Esophagus squamous epithelium (tissue), 4 donors: ENCODE data around the gene CLPTM1L.

Source experiments
- POLR2A ChIP-seq, 4 donors: fragments of 450-650 bp; IDR thresholded peaks; one replicate each; pipeline ENCODE4 v1.6.1; 2017; ENCODE audit warnings: antibody characterized with exemption in 4 of 4, mild to moderate bottlenecking in 4 of 4, moderate library complexity in 3 of 4
- TF ChIP-seq, protein P1 (sequence below), 6 experiments: fragments of 450-650 bp in 4 of 6; fragments of 200-600 bp in 2 of 6; sonication (generic) in 2 of 6; IDR thresholded peaks; one replicate each; pipeline ENCODE4 v1.5.1; 2016 to 2019; ENCODE audit warnings: antibody characterized with exemption in 6 of 6, mild to moderate bottlenecking in 4 of 6, moderate library complexity in 4 of 6

DNA sequence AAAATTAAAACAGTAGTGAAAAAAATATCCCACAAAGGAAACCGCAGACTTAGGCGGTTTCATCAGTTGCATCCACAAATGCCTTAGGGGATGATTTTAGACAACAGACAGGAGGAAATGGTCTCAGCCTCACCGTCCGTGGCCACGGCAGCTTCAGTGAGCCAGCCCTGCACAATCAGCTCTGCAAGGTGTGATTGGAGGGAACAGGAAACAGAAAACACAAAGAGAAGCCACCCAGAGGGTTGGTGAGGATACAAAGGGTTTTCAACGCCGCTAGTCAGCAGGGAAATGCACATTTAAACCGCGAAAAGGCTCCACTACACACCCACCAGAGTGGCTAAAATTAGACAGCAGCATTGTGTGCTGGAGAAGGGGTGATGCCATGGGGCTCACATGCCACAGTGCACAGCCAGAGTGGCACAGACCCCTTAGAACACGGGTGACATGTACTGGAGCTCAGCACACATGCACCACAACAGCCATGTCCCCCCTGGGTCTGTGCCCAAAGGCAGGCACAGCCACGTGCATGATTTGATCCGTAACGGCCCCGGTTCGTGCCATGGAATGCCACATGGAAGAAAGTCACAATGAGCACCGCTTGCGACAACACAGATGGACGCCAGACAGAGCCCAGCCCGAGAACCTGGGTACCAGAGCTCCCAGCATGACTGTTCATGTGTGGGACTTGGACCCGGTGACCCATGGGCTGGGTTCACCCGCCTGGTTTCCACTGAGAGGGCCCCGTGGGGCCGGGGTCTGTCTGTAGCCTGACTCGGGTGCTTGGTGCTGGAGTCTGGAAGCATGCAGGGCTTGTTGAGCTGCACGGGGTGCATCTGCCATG is 31.7 kb downstream of the CLPTM1L start:
- TF ChIP-seq POLR2A (IDR thresholded peaks at IDR 0.05) = no peak
- TF ChIP-seq, protein P1, sequence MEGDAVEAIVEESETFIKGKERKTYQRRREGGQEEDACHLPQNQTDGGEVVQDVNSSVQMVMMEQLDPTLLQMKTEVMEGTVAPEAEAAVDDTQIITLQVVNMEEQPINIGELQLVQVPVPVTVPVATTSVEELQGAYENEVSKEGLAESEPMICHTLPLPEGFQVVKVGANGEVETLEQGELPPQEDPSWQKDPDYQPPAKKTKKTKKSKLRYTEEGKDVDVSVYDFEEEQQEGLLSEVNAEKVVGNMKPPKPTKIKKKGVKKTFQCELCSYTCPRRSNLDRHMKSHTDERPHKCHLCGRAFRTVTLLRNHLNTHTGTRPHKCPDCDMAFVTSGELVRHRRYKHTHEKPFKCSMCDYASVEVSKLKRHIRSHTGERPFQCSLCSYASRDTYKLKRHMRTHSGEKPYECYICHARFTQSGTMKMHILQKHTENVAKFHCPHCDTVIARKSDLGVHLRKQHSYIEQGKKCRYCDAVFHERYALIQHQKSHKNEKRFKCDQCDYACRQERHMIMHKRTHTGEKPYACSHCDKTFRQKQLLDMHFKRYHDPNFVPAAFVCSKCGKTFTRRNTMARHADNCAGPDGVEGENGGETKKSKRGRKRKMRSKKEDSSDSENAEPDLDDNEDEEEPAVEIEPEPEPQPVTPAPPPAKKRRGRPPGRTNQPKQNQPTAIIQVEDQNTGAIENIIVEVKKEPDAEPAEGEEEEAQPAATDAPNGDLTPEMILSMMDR (IDR thresholded peaks at IDR 0.05) = no peak
